AML-193 (cell line): ENCODE results near the gene TAS2R13.

Source experiments
- DNase-seq, 2 experiments: peaks; one replicate each; lab custom pipeline; 2025; lab: John Stamatoyannopoulos, UW

Gene TAS2R13

GRCh38 chr12:10909462-10909861 lies at the start of gene TAS2R13:
TAS2R13 (minus strand) TSS chr12:10909562; CDS start chr12:10909298, 264 bp downstream.
- no peak for DNase-seq

GRCh38 chr12:10957741-10958140 lies 48.4 kb upstream of the TAS2R13 start:
- no peak for DNase-seq

- DNase-seq: no peak
Observed at GRCh38 chr12:10956085-10956484, 46.7 kb upstream of the TAS2R13 start.

- DNase-seq: no peak
Observed at GRCh38 chr12:10952645-10953044, 43.3 kb upstream of the TAS2R13 start.

- DNase-seq: no peak
Observed at GRCh38 chr12:10943167-10943566, 33.8 kb upstream of the TAS2R13 start.

GRCh38 chr12:10941916-10942607 lies 32.7 kb upstream of the TAS2R13 start:
- DNase-seq: no peak

GRCh38 chr12:10941369-10941768 lies 32.0 kb upstream of the TAS2R13 start:
- no peak for DNase-seq

GRCh38 chr12:10940389-10940788 lies 31.0 kb upstream of the TAS2R13 start:
- no peak for DNase-seq

GRCh38 chr12:10939163-10939562 lies 29.8 kb upstream of the TAS2R13 start, which contains the start of gene TAS2R14:
TAS2R14 (minus strand) TSS chr12:10939263; CDS start chr12:10939207, 56 bp downstream.
- no peak for DNase-seq

GRCh38 chr12:10936506-10936905 lies 27.1 kb upstream of the TAS2R13 start:
- DNase-seq: no peak

GRCh38 chr12:10928746-10929286 lies 19.5 kb upstream of the TAS2R13 start, which contains the start of gene PRH2:
PRH2 (plus strand) TSS chr12:10929236; CDS start chr12:10929274, 38 bp downstream.
- DNase-seq: no peak

- DNase-seq: no peak
Observed at GRCh38 chr12:10926269-10926668, 16.9 kb upstream of the TAS2R13 start.

- DNase-seq: no peak
Observed at GRCh38 chr12:10919809-10920208, 10.4 kb upstream of the TAS2R13 start.

GRCh38 chr12:10910380-10910779 lies 1.0 kb upstream of the TAS2R13 start:
- no peak for DNase-seq

- no peak for DNase-seq
Observed at GRCh38 chr12:10904686-10905085, 4.7 kb downstream of the TAS2R13 start.

GRCh38 chr12:10901427-10901826 lies 7.9 kb downstream of the TAS2R13 start:
- DNase-seq: no peak

GRCh38 chr12:10900972-10901371 lies 8.4 kb downstream of the TAS2R13 start:
- DNase-seq: no peak

- DNase-seq: no peak
Observed at GRCh38 chr12:10900530-10900929, 8.8 kb downstream of the TAS2R13 start.

GRCh38 chr12:10896854-10897253 lies 12.5 kb downstream of the TAS2R13 start:
- no peak for DNase-seq

- DNase-seq: no peak
Observed at GRCh38 chr12:10891937-10892336, 17.4 kb downstream of the TAS2R13 start.

GRCh38 chr12:10889226-10889625 lies 20.1 kb downstream of the TAS2R13 start:
- DNase-seq: no peak

- no peak for DNase-seq
Observed at GRCh38 chr12:10884086-10884725, 25.2 kb downstream of the TAS2R13 start, which contains the start of gene PRH1. PRH1 (minus strand) TSS chr12:10884255; CDS start chr12:10884217, 38 bp downstream.

GRCh38 chr12:10873378-10873777 lies 36.0 kb downstream of the TAS2R13 start:
- DNase-seq: no peak
